DOHH2 (cell line): ENCODE results near the gene ADGRG2.

ENCODE experiments used
- EZH2phosphoT487 ChIP-seq: fragments of 200-600 bp; sonication (generic); IDR thresholded peaks from 2 replicates; pipeline ENCODE4 v1.6.1; 2017; ENCODE audit warnings: borderline replicate concordance, mild to moderate bottlenecking, antibody characterized with exemption, low read length, moderate library complexity, mixed read lengths
- TF ChIP-seq, protein P1 (sequence below): fragments of 200-600 bp; sonication (generic); IDR thresholded peaks from one replicate; pipeline ENCODE4 v1.5.1; 2014; ENCODE audit warnings: antibody characterized with exemption, mild to moderate bottlenecking, low read depth, low read length; ENCODE audit not compliant: poor library complexity, severe bottlenecking

- TF ChIP-seq, protein P1, sequence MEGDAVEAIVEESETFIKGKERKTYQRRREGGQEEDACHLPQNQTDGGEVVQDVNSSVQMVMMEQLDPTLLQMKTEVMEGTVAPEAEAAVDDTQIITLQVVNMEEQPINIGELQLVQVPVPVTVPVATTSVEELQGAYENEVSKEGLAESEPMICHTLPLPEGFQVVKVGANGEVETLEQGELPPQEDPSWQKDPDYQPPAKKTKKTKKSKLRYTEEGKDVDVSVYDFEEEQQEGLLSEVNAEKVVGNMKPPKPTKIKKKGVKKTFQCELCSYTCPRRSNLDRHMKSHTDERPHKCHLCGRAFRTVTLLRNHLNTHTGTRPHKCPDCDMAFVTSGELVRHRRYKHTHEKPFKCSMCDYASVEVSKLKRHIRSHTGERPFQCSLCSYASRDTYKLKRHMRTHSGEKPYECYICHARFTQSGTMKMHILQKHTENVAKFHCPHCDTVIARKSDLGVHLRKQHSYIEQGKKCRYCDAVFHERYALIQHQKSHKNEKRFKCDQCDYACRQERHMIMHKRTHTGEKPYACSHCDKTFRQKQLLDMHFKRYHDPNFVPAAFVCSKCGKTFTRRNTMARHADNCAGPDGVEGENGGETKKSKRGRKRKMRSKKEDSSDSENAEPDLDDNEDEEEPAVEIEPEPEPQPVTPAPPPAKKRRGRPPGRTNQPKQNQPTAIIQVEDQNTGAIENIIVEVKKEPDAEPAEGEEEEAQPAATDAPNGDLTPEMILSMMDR: no peak
- no peak for TF ChIP-seq EZH2phosphoT487
Measured at GRCh38 chrX:19064175-19064574, 58.1 kb downstream of the ADGRG2 start.
